ENCODE measurements around the gene TGM2.

TGM2 gene

DNA sequence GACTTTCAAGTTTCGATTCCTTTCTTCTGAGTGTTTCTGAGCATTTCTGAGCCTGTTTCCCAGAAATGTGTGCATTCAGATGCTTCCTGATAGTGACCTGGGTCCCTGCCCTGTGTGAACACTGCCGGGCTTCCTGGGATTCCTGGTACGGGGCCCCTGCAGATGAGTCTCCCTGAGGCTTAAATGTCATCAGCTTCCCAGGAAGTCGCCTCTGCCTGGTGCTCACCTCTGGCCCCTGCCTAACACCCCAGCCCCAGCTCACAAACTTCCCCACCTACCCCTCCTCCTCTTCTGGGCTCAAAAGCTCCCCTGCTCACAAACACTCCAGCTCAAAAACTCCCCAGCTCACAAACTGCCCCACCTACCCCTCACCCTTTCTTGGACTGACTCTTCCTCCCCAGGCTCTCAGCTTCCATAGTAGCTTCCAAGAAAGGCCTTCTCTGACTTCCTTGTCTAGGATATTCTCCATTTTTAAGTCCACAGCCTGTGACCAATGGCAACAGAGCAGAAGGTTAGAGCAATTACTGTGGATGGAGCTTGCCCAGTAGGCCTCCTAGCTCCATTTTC lies 42.0 kb downstream of the TGM2 start:
- Histone ChIP-seq H3K27me3 (replicated peaks; ENCODE audit: insufficient read depth, low read length) (no peaks in the 10 kb centered on the region), H3K36me3 (replicated peaks; ENCODE audit: insufficient read depth, low read length) (no peaks in the 10 kb centered on the region), H3K79me2 (ENCODE audit: low read length) (no peaks in the 10 kb centered on the region), H2AFZ (ENCODE audit: low read length) (no peak overlapping the region), H3K9me3 (replicated peaks; ENCODE audit: insufficient read depth, low read length) (no peaks in the 10 kb centered on the region), H3K4me3 (ENCODE audit: low read length) (no peak overlapping the region), H3K4me1 (ENCODE audit: low read length) (no peaks in the 10 kb centered on the region), H3K9ac (ENCODE audit: low read length) (no peak overlapping the region), H3K27ac (ENCODE audit: low read length) (no peak overlapping the region), H3K9me2 (replicated peaks; ENCODE audit: insufficient read depth, low read length) (no peaks in the 10 kb centered on the region), H3K4me2 (ENCODE audit: low read depth, low read length) (no peak overlapping the region), H3F3A (ENCODE audit: insufficient read depth, low read length) (no peaks in the 10 kb centered on the region), H4K20me1 (ENCODE audit: insufficient read depth, low read length) (no peaks in the 10 kb centered on the region)
- DNase-seq: no peak
- TF ChIP-seq EZH2phosphoT487 (IDR thresholded peaks at IDR 0.05; ENCODE audit: low read length) (no peak), EZH2 (optimal IDR thresholded peaks at IDR 0.05; ENCODE audit: low read depth, low read length) (no peak)
- TF ChIP-seq, protein P1, sequence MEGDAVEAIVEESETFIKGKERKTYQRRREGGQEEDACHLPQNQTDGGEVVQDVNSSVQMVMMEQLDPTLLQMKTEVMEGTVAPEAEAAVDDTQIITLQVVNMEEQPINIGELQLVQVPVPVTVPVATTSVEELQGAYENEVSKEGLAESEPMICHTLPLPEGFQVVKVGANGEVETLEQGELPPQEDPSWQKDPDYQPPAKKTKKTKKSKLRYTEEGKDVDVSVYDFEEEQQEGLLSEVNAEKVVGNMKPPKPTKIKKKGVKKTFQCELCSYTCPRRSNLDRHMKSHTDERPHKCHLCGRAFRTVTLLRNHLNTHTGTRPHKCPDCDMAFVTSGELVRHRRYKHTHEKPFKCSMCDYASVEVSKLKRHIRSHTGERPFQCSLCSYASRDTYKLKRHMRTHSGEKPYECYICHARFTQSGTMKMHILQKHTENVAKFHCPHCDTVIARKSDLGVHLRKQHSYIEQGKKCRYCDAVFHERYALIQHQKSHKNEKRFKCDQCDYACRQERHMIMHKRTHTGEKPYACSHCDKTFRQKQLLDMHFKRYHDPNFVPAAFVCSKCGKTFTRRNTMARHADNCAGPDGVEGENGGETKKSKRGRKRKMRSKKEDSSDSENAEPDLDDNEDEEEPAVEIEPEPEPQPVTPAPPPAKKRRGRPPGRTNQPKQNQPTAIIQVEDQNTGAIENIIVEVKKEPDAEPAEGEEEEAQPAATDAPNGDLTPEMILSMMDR (IDR thresholded peaks at IDR 0.05; ENCODE audit: low read length): no peak

DNA sequence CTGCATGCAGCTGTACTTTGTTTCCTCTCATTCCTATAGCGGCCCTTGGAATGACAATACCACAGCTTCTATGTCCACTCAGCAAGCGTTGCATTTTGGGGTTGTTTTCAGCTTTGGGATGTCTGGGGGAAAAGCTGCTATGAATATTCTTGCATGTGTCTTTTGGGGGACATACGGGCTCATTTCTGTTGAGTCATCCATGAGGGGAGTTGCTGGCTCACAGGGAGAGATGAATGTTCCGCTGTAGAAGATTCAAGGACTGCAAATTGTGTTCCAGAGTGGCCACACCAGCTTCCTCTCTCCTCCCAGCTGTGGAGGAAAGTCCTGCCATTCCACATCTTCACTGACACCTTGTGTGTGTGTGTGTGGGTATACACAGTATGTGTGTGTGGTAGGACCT lies 43.3 kb downstream of the TGM2 start:
- Histone ChIP-seq H3K27me3 (replicated peaks; ENCODE audit: insufficient read depth, low read length) (no peaks in the 10 kb centered on the region), H3K9me3 (replicated peaks; ENCODE audit: insufficient read depth, low read length) (no peaks in the 10 kb centered on the region), H3K36me3 (replicated peaks; ENCODE audit: insufficient read depth, low read length) (no peaks in the 10 kb centered on the region), H4K20me1 (ENCODE audit: insufficient read depth, low read length) (no peaks in the 10 kb centered on the region), H2AFZ (ENCODE audit: low read length) (no peak overlapping the region), H3K4me2 (ENCODE audit: low read depth, low read length) (no peak overlapping the region), H3K9me2 (replicated peaks; ENCODE audit: insufficient read depth, low read length) (no peaks in the 10 kb centered on the region), H3K9ac (ENCODE audit: low read length) (no peak overlapping the region), H3K27ac (ENCODE audit: low read length) (no peak overlapping the region), H3K4me1 (ENCODE audit: low read length) (no peaks in the 10 kb centered on the region), H3K79me2 (ENCODE audit: low read length) (no peaks in the 10 kb centered on the region), H3F3A (ENCODE audit: insufficient read depth, low read length) (no peaks in the 10 kb centered on the region), H3K4me3 (ENCODE audit: low read length) (no peak overlapping the region)
- TF ChIP-seq EZH2phosphoT487 (IDR thresholded peaks at IDR 0.05; ENCODE audit: low read length) (no peak), EZH2 (optimal IDR thresholded peaks at IDR 0.05; ENCODE audit: low read depth, low read length) (no peak)
- TF ChIP-seq, protein P1 (IDR thresholded peaks at IDR 0.05; ENCODE audit: low read length): no peak
- DNase-seq: no peak

- Histone ChIP-seq H3F3A (ENCODE audit: insufficient read depth, low read length) (no peaks in the 10 kb centered on the region), H3K9me2 (replicated peaks; ENCODE audit: insufficient read depth, low read length) (no peaks in the 10 kb centered on the region), H3K9me3 (replicated peaks; ENCODE audit: insufficient read depth, low read length) (no peaks in the 10 kb centered on the region), H3K36me3 (replicated peaks; ENCODE audit: insufficient read depth, low read length) (no peaks in the 10 kb centered on the region), H3K4me2 (ENCODE audit: low read depth, low read length) (no peak overlapping the region), H4K20me1 (ENCODE audit: insufficient read depth, low read length) (no peaks in the 10 kb centered on the region), H2AFZ (ENCODE audit: low read length) (no peak overlapping the region), H3K4me3 (ENCODE audit: low read length) (no peak overlapping the region), H3K27ac (ENCODE audit: low read length) (no peak overlapping the region), H3K27me3 (replicated peaks; ENCODE audit: insufficient read depth, low read length) (no peaks in the 10 kb centered on the region), H3K9ac (ENCODE audit: low read length) (no peak overlapping the region), H3K79me2 (ENCODE audit: low read length) (no peaks in the 10 kb centered on the region), H3K4me1 (ENCODE audit: low read length) (no peaks in the 10 kb centered on the region)
- no peak for DNase-seq
- TF ChIP-seq, protein P1 (IDR thresholded peaks at IDR 0.05; ENCODE audit: low read length): no peak
- TF ChIP-seq EZH2 (optimal IDR thresholded peaks at IDR 0.05; ENCODE audit: low read depth, low read length) (no peak), EZH2phosphoT487 (IDR thresholded peaks at IDR 0.05; ENCODE audit: low read length) (no peak)
These were observed 44.5 kb downstream of the TGM2 start for GRCh38 chr20:38120625-38120988.
